SW 1271 (cell line): Measurements from ENCODE around the gene GRIK1.

Source experiments
- DNase-seq, 2 experiments: peaks; one replicate each; lab custom pipeline; 2025; lab: John Stamatoyannopoulos, UW

Gene GRIK1

GRCh38 chr21:29718081-29718815 lies 221.5 kb downstream of the GRIK1 start:
- no peak for DNase-seq

DNA sequence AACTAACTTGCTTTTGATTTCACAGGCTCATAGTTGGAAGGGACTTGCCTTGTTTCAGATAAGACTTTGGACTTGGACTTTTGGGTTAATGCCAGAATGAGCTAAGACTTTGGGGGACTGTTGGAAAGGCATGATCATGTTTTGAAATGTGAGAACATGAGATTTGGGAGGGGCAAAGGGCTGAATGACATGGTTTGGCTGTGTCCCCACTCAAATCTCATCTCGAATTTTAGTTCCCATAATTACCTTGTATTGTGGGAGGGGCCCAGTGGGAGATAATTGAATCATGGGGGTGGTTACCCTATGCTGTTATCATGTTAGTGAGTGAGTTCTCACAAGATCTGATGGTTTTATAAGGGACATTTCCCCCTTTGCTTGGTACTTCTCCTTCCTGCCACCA lies 222.1 kb downstream of the GRIK1 start:
- DNase-seq = no peak

- DNase-seq = no peak
Measured at GRCh38 chr21:29716753-29717152, 223.0 kb downstream of the GRIK1 start.

GRCh38 chr21:29715089-29715488 lies 224.7 kb downstream of the GRIK1 start:
- no peak for DNase-seq

DNA sequence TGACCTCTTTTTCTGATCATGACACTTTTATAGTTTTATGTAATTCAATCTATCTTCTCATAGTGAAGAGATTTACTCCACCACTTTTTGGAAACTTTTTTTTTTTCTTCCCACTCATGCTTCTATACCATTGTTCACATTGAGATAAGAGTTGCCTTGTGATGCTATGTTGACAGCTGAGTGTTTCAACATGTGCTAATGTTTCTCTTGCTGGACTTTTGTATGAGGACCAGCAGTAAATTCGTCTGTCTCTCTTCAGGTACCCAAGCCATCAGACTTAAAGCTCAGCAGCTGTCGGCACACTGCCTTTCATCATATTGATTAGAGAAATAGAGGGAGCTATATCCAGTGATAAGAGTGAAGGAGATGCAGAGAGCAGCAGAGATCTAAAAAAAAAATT lies 227.0 kb downstream of the GRIK1 start:
- no peak for DNase-seq

DNA sequence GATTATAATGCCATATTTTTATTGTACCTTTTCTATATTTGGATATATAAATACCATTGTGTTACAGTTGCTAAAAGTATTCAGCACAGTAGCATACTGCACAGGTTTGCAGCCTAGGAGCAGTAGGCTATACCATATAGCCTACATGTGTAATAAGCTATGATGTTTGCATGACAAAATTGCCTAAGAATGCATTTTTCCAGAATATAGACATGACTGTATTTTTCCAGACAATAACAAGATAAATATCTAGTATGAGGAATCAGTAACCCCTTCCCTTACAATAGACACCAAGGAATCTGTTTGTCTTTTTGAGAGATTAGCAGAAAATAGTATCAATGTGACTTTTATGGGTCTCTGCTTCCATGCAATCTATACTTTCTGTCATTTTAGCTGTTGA lies 228.6 kb downstream of the GRIK1 start:
- DNase-seq = no peak

DNA sequence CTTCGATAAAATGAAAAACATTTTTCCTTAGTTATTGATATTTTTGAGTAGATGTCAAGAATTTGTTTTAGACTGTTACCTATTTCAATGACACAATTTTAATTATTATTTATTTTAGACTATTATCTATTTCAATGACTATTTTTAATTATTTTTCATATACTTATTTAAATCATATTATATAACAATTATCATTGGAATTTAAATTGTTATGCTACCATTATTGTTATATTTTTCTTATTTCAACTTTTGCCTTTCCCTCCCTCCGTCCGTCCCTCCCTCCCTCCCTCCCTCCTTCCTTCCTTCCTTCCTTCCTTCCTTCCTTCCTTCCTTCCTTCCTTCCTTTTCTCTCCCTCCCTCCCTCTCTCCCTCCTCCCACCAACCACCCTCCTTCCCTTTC lies 229.3 kb downstream of the GRIK1 start:
- DNase-seq = no peak

GRCh38 chr21:29708401-29708800 lies 231.4 kb downstream of the GRIK1 start:
- DNase-seq = no peak

DNA sequence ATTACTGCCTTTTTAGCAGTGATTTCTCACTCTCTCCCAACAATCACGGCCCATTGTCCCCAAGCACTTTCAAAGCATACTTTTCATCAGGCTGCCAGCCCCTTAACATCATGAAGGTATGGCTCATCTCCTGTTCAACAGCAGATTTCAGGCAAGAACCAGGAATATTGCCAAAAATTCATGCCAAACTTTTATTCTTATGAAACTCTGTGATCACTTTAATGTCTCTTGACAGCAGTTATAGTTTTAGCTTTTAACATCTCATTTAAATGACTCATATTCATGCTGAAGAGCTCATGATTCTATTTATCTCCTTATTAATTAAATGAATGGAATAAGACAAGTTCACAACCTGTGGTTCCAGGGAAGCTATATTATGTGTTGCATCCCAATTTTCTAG lies 235.1 kb downstream of the GRIK1 start:
- DNase-seq = no peak

GRCh38 chr21:29701676-29702075 lies 238.1 kb downstream of the GRIK1 start:
- DNase-seq = no peak

GRCh38 chr21:29697555-29698193 lies 242.1 kb downstream of the GRIK1 start:
- no peak for DNase-seq

DNA sequence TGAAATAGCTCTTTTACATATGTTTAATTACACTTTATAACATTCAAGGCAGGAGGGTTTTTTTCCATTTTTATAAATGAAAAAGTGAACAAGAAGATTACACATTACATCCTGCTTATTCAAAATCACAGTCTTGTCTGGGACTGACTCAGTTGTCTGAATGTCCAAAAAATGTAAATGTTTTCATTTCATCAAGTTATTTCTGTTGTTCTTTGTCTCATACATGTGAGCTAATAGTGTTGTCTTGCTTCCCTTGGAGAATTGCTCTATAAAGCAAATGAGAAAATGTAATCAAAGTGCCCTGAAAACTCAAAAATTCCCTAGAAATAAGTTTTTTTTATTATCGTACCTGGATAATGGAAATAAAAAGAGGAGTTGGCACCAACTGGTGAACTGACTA lies 242.9 kb downstream of the GRIK1 start:
- DNase-seq = no peak

GRCh38 chr21:29691616-29692491 lies 247.9 kb downstream of the GRIK1 start:
- DNase-seq = no peak

DNA sequence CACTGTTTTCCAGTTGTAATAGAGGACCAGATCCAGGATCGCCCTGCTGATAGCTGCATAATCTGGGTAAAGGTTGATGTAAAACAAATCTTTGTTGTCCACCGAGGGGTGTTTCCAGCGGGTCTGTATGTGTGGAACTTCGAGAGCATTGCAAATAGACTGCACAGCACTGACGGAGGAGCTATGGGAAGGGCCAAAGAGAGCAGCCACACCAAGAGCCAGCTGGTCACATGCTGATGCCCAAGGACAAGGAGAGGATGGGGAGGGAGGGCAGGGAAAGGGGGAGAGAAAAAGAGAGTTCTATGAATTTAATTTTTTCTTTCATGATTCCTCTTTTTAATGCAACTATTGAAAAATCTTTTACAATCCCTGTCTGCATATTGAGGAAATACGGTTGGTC lies 250.0 kb downstream of the GRIK1 start:
- no peak for DNase-seq

GRCh38 chr21:29684106-29684505 lies 255.7 kb downstream of the GRIK1 start:
- DNase-seq = no peak

DNA sequence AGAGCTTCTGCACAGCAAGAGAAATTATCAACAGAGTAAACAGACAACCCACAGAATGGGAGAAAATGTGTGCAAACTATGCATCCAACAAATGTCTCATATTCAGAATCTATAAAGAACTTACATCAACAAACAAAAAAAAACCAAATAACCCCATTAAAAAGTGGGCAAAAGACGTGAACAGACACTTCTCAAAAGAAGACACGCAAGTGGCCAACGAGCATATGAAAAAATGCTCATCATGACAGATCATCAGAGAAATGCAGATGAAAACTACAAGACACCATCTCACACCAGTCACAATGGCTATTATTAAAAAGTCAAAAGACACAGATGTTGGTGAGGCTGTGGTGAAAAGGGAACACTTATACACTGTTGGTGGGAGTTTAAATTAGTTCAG lies 257.0 kb downstream of the GRIK1 start:
- DNase-seq = no peak

GRCh38 chr21:29680273-29680672 lies 259.5 kb downstream of the GRIK1 start:
- no peak for DNase-seq

DNA sequence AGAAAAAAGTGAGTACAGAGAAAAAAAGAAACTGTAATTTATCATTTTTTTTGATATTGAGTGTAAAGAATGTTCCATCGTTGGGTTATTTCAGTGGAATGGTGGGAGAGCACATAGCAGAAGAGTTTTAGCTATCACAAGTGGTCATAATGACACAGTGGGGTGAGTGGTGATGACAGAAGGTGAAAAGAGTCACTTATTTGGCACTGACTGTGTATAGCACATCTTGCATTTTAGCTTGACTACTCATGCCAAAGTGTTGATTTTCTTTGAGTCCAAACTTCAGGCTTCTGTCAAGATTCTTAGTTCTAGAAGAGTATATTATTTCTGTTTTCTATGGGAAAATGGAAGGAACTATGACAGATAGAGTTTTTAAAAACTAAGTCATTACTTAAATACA lies 261.2 kb downstream of the GRIK1 start:
- no peak for DNase-seq

GRCh38 chr21:29677326-29677725 lies 262.5 kb downstream of the GRIK1 start:
- DNase-seq = no peak

GRCh38 chr21:29676395-29676794 lies 263.4 kb downstream of the GRIK1 start:
- no peak for DNase-seq

DNA sequence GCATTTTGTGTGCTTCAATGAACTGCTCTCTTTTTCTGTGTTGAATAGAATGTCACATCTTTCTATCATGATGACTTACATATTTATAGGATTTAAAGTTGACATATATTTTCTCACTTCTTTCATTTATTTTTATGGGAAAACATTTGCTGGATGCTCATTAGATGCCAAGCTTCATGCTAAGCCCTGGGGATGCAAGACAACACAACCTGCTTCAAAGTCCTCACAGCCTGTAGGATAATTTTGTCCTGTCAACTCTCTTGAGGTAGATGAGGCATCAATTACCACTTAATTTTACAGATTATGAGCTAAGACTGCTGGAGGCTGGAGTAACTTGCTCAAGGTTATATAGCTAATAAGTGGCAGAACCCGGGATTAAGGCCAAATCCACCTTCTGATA lies 264.3 kb downstream of the GRIK1 start:
- DNase-seq = no peak

- DNase-seq = no peak
Measured at GRCh38 chr21:29674343-29674742, 265.5 kb downstream of the GRIK1 start.

DNA sequence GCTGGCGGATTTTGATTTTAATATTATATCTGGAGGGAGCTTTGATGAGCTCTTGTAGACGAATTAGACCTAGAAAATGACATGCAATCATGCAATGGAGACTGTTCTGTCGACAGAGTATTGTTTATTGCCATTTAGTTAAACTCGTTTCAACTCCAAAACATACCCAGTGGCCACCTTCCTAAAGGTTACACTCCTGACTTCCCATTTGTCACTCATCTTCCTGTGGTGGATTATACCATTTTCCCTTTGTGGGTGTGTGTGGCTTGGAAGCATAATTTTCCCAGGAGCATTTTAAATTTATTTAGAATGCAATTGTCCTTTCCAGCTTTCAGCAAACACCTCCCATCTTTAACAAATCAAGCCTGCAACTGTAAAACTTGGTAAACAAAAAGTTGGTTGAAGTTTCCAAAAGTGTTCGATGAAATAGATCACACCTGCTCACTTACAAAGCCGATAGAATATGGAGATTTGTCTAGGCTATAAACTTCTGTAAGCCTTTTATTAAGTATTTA lies 266.6 kb downstream of the GRIK1 start:
- DNase-seq = no peak
